ENCODE data around the gene PTCH2.

- TF ChIP-seq, protein P1, sequence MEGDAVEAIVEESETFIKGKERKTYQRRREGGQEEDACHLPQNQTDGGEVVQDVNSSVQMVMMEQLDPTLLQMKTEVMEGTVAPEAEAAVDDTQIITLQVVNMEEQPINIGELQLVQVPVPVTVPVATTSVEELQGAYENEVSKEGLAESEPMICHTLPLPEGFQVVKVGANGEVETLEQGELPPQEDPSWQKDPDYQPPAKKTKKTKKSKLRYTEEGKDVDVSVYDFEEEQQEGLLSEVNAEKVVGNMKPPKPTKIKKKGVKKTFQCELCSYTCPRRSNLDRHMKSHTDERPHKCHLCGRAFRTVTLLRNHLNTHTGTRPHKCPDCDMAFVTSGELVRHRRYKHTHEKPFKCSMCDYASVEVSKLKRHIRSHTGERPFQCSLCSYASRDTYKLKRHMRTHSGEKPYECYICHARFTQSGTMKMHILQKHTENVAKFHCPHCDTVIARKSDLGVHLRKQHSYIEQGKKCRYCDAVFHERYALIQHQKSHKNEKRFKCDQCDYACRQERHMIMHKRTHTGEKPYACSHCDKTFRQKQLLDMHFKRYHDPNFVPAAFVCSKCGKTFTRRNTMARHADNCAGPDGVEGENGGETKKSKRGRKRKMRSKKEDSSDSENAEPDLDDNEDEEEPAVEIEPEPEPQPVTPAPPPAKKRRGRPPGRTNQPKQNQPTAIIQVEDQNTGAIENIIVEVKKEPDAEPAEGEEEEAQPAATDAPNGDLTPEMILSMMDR (IDR thresholded peaks at IDR 0.05) = no peak
- TF ChIP-seq POLR2A (IDR thresholded peaks at IDR 0.05) (no peak), POLR2AphosphoS5 (IDR thresholded peaks at IDR 0.05) (no peak)
Observed at GRCh38 chr1:44808938-44809917, 33.8 kb downstream of the PTCH2 start.

Data from prostate gland (tissue), 2 donors.